HEK293T (cell line): ENCODE measurements around the gene LSAMP.

Experiments
- CTCF ChIA-PET: fragments of 350-600 bp; formaldehyde crosslinking; extraction: SDS; loops from one replicate; lab custom pipeline; 2021; ENCODE audit warnings: antibody characterized with exemption, inconsistent platforms; lab: Yijun Ruan, JAX
- POLR2A ChIA-PET: fragments of 350-600 bp; formaldehyde crosslinking; extraction: SDS; loops from one replicate; lab custom pipeline; 2020; ENCODE audit warnings: antibody characterized with exemption, inconsistent platforms; lab: Yijun Ruan, JAX
- DNase-seq: peaks from one replicate; pipeline ENCODE4 v3.0.0; 2012; ENCODE audit warnings: mixed read lengths; ENCODE audit errors: extremely low spot score
- ARNT ChIP-seq: fragments of 450-650 bp; IDR thresholded peaks from 2 replicates; pipeline ENCODE4 v1.6.1; 2017; ENCODE audit warnings: mild to moderate bottlenecking
- BHLHE40 ChIP-seq: fragments of 450-650 bp; IDR thresholded peaks from 2 replicates; pipeline ENCODE4 v1.6.1; 2016; ENCODE audit warnings: mild to moderate bottlenecking, moderate library complexity, borderline replicate concordance
- CTBP1 ChIP-seq: fragments of 450-650 bp; IDR thresholded peaks from 2 replicates; pipeline ENCODE4 v1.6.1; 2016; ENCODE audit warnings: borderline replicate concordance
- ELF4 ChIP-seq: fragments of 450-650 bp; IDR thresholded peaks from 2 replicates; pipeline ENCODE4 v1.6.1; 2017; ENCODE audit warnings: antibody characterized with exemption
- FOXA1 ChIP-seq: fragments of 450-650 bp; IDR thresholded peaks from 2 replicates; pipeline ENCODE4 v1.6.1; 2016; ENCODE audit warnings: mild to moderate bottlenecking
- FOXK2 ChIP-seq: fragments of 450-650 bp; IDR thresholded peaks from 2 replicates; pipeline ENCODE4 v1.6.1; 2016; ENCODE audit warnings: mild to moderate bottlenecking
- FOXM1 ChIP-seq: fragments of 450-650 bp; IDR thresholded peaks from 2 replicates; pipeline ENCODE4 v1.6.1; 2017; ENCODE audit warnings: mild to moderate bottlenecking, borderline replicate concordance
- HDGF ChIP-seq: fragments of 450-650 bp; IDR thresholded peaks from 2 replicates; pipeline ENCODE4 v1.6.1; 2017; ENCODE audit warnings: antibody characterized with exemption, borderline replicate concordance
- L3MBTL2 ChIP-seq: fragments of 450-650 bp; conservative IDR thresholded peaks from 2 replicates; pipeline ENCODE4 v1.6.1; 2016; ENCODE audit warnings: mild to moderate bottlenecking
- LEF1 ChIP-seq: fragments of 450-650 bp; IDR thresholded peaks from 2 replicates; pipeline ENCODE4 v1.6.1; 2017; ENCODE audit warnings: mild to moderate bottlenecking, borderline replicate concordance
- NFRKB ChIP-seq: fragments of 450-650 bp; IDR thresholded peaks from 2 replicates; pipeline ENCODE4 v1.6.1; 2016; ENCODE audit warnings: mild to moderate bottlenecking, moderate library complexity
- SP1 ChIP-seq: fragments of 450-650 bp; IDR thresholded peaks from 2 replicates; pipeline ENCODE4 v1.6.1; 2017
- SUZ12 ChIP-seq: fragments of 450-650 bp; IDR thresholded peaks from 2 replicates; pipeline ENCODE4 v1.6.1; 2016; ENCODE audit warnings: mild to moderate bottlenecking
- TARDBP ChIP-seq: fragments of 450-650 bp; IDR thresholded peaks from 2 replicates; pipeline ENCODE4 v1.6.1; 2016
- ZNF384 ChIP-seq: fragments of 450-650 bp; IDR thresholded peaks from 2 replicates; pipeline ENCODE4 v1.6.1; 2016
- TF ChIP-seq, protein P1 (sequence below): fragments of 450-650 bp; IDR thresholded peaks from 2 replicates; pipeline ENCODE4 v1.6.1; 2016

The LSAMP gene

DNA sequence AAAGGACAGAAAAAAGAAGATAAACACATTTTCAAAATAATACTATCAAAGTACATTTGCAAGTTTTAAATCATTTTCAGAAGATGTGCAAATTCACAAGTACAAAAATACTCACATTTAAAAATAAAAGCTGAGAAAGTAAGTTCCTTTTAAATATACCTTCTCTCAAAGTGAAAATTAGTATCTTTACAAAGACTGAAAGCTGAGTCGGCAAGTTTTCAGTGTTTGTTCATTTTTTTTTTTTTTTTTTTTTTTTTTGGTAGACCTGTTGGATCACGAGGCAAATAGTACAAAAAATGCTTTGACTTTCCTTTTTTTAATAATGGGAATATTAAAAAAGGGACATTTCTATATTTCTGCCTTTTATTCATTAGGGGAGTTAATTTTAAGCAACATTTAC is 317.8 kb downstream of the LSAMP start:
- CTCF ChIA-PET, result no interaction called here
- POLR2A ChIA-PET, result no interaction called here
- no peak for DNase-seq
- TF ChIP-seq ELF4, result no peak
- no peak for TF ChIP-seq FOXA1
- no peak for TF ChIP-seq FOXK2
- TF ChIP-seq, protein P1, sequence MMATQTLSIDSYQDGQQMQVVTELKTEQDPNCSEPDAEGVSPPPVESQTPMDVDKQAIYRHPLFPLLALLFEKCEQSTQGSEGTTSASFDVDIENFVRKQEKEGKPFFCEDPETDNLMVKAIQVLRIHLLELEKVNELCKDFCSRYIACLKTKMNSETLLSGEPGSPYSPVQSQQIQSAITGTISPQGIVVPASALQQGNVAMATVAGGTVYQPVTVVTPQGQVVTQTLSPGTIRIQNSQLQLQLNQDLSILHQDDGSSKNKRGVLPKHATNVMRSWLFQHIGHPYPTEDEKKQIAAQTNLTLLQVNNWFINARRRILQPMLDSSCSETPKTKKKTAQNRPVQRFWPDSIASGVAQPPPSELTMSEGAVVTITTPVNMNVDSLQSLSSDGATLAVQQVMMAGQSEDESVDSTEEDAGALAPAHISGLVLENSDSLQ, result no peak
- no peak for TF ChIP-seq ZNF384
- no peak for TF ChIP-seq L3MBTL2
- TF ChIP-seq FOXM1, result no peak
- TF ChIP-seq TARDBP, result no peak
- TF ChIP-seq NFRKB, result no peak
- TF ChIP-seq CTBP1, result no peak
- TF ChIP-seq BHLHE40, result no peak
- TF ChIP-seq SUZ12, result no peak
- no peak for TF ChIP-seq LEF1
- TF ChIP-seq ARNT, result no peak
- TF ChIP-seq HDGF, result no peak
- no peak for TF ChIP-seq SP1

DNA sequence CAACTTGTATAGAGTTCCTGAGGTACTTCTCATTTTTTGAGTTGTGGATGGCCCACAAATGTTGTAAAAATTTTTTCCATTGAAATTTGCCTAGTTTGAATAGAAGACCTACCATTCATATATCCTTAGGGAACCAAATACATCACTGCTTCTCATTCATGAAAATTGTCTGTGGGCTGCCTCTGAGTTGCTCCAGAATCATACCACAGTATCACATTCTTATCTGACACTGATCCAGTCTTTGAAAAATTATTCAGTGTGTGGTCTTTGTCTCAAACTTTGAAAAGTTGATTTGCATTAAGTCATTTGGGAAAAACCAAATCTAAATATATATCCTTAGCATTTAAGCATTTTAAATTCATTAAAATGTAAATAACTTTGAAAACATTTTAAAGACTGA is 321.1 kb downstream of the LSAMP start:
- CTCF ChIA-PET, result no interaction called here
- POLR2A ChIA-PET, result no interaction called here
- DNase-seq, result no peak
- TF ChIP-seq LEF1, result no peak
- no peak for TF ChIP-seq NFRKB
- no peak for TF ChIP-seq FOXM1
- no peak for TF ChIP-seq ZNF384
- TF ChIP-seq FOXA1, result no peak
- no peak for TF ChIP-seq L3MBTL2
- no peak for TF ChIP-seq BHLHE40
- TF ChIP-seq CTBP1, result no peak
- no peak for TF ChIP-seq TARDBP
- TF ChIP-seq ARNT, result no peak

DNA sequence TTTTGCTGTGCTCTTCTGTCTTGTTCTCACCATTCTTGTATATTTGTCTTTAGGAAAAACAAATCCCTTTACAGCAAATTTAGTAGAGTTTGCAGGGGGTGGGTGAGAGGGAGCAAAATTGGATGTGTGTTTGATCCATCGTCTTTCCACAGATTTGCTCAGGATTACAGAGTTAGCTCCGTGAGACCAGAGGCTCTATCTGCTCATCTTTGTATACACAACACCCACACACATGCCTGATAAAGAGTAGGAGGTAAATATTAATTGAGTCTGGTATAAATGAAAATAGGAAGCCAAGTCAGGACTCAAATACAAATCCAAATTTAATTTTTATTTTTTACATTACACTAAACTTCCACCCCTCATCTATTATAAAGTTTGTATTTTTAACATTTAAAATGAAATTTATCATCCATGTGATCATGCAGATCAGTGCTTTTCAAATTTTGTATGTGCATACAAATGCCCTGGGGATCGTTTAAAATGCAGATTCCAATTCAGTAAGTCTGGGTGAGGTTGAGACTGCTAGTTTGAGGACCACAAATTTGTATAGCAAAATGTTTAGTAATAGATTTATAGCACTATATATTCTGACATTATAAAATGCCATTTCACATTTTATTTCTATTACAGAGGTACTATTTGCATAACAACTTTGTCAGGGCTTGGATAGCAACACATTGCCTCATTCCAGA is 326.7 kb downstream of the LSAMP start:
- no peak for TF ChIP-seq ELF4
- no peak for TF ChIP-seq HDGF
- no peak for TF ChIP-seq TARDBP
- TF ChIP-seq FOXK2, result no peak
- no peak for TF ChIP-seq SP1
- no peak for TF ChIP-seq BHLHE40
- no peak for TF ChIP-seq NFRKB
- TF ChIP-seq ZNF384, result no peak
- TF ChIP-seq L3MBTL2, result no peak
- TF ChIP-seq, protein P1, result no peak
- TF ChIP-seq FOXA1, result no peak
- TF ChIP-seq LEF1, result no peak
- POLR2A ChIA-PET, result no interaction called here
- CTCF ChIA-PET, result no interaction called here
- no peak for DNase-seq

DNA sequence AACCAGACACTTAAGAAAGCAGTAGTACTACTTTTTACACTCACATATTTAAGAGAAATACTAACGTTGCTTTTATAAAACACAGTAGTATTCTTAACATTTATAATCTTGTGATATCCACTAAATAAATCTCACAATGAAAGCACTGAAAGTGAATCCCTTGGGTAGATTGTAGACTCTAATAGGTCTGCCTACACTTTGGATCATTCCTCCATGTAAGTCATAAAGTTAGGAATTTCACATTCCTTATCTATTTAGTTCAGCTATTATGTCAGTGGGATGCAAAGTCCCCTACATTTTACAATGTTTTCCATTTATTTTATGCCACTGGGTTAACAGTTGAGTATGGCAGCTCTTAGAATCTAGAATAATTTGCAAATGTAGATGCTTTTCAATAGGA is 330.7 kb downstream of the LSAMP start:
- ChIA-PET POLR2A (no interaction called here), CTCF (no interaction called here)
- peak; percentile 24 for DNase-seq
- TF ChIP-seq ELF4 (no peak), ZNF384 (no peak), LEF1 (no peak), SP1 (no peak), BHLHE40 (no peak)

DNA sequence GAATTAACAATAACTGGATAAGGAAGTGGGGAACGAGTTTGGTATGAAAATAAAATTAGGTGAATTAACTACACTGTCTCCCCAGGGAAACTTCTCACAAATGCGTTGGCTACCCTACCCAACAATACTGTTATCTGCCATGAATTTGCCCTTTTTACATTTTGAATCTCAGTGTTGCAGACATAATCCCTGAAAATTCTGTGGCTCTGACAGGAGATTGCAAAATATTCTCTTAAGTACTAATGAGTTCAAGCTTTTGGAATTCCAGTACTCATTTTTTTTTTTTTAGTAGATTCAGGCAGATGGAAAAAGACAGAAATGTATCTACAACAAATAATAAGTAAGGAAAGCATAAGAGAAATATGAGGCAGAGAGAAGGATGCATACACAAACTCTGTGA is 332.6 kb downstream of the LSAMP start:
- POLR2A ChIA-PET, result no interaction called here
- TF ChIP-seq TARDBP, result no peak
- no peak for DNase-seq
- CTCF ChIA-PET, result no interaction called here

DNA sequence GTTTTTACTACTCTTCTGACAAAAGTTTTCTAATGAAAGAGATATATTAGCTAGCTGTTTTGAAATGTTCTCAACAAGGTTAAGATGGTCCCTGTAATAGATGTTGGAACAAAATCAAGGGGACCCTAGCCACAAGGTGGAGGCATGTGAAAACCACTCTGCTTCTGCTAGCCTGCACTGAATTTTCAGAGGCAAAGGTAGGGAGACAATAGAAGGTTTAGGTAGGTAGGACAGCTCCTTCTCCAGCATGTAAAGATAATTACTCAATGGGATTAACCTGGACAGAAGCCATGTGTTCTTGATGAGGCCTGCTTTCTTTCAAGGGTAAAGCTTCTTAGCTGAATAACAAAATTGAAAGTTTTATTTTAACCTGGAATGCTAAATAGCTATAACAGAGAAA is 333.5 kb downstream of the LSAMP start:
- DNase-seq, result no peak
- CTCF ChIA-PET, result interaction anchor here (0.6 kb wide), 1 partner anchor 445 kb away, joined by 4 read pairs; no protein-coding TSS in a partner anchor
- TF ChIP-seq NFRKB, result no peak
- no peak for TF ChIP-seq CTBP1
- TF ChIP-seq SUZ12, result no peak
- TF ChIP-seq FOXM1, result no peak
- no peak for TF ChIP-seq ARNT
- TF ChIP-seq L3MBTL2, result no peak
- no peak for TF ChIP-seq SP1
- TF ChIP-seq ZNF384, result no peak
- no peak for TF ChIP-seq LEF1
- no peak for TF ChIP-seq FOXK2
- TF ChIP-seq FOXA1, result no peak
- TF ChIP-seq, protein P1, result no peak
- TF ChIP-seq TARDBP, result no peak
- no peak for TF ChIP-seq ELF4
- POLR2A ChIA-PET, result no interaction called here
